Loucy (cell line): ENCODE results near the gene CTSH.
A peak's percentile ranks its signal among the peaks of the same experiment; 100 is the strongest.

ENCODE experiments used
- H2AFZ ChIP-seq: fragments of 200-600 bp; sonication (generic); 2 replicates; pipeline ENCODE4 v1.6.0; 2016; ENCODE audit warnings: antibody characterized with exemption, mild to moderate bottlenecking, low read length, moderate library complexity
- H3F3A ChIP-seq: fragments of 200-600 bp; 2 replicates; pipeline ENCODE4 v1.6.0; 2016; ENCODE audit warnings: antibody characterized with exemption, low read depth, mild to moderate bottlenecking
- H3K27me3 ChIP-seq: fragments of 200-600 bp; sonication (generic); 2 replicates; pipeline ENCODE4 v1.6.1; 2014; ENCODE audit warnings: low read length, mild to moderate bottlenecking; ENCODE audit not compliant: insufficient read depth, poor library complexity, severe bottlenecking
- H3K36me3 ChIP-seq: fragments of 200-600 bp; sonication (generic); 2 replicates; pipeline ENCODE4 v1.6.1; 2016; ENCODE audit warnings: low read length; ENCODE audit not compliant: insufficient read depth
- H3K4me1 ChIP-seq: fragments of 200-600 bp; sonication (generic); 2 replicates; pipeline ENCODE4 v1.5.1; 2014; ENCODE audit warnings: low read length, mild to moderate bottlenecking; ENCODE audit not compliant: insufficient read depth, poor library complexity, severe bottlenecking
- H3K4me2 ChIP-seq: fragments of 200-600 bp; sonication (generic); 2 replicates; pipeline ENCODE4 v1.6.0; 2014; ENCODE audit warnings: antibody characterized with exemption, low read length, low read depth, mild to moderate bottlenecking; ENCODE audit not compliant: poor library complexity, severe bottlenecking
- H3K4me3 ChIP-seq: fragments of 200-600 bp; sonication (generic); 2 replicates; pipeline ENCODE4 v1.5.1; 2014; ENCODE audit warnings: low read length, mild to moderate bottlenecking, mixed read lengths; ENCODE audit not compliant: poor library complexity, severe bottlenecking
- H3K79me2 ChIP-seq: fragments of 200-600 bp; sonication (generic); 2 replicates; pipeline ENCODE4 v1.6.1; 2014; ENCODE audit warnings: low read length; ENCODE audit not compliant: insufficient read depth
- H3K9ac ChIP-seq: fragments of 200-600 bp; sonication (generic); 2 replicates; pipeline ENCODE4 v1.6.0; 2014; ENCODE audit warnings: mild to moderate bottlenecking, low read depth, low read length, moderate library complexity; ENCODE audit not compliant: poor library complexity, severe bottlenecking
- H3K9me2 ChIP-seq: fragments of 200-600 bp; sonication (generic); replicated peaks from 2 replicates; pipeline ENCODE4 v1.6.1; 2016; ENCODE audit warnings: low read depth, low read length, mixed read lengths
- H3K9me3 ChIP-seq: fragments of 200-600 bp; sonication (generic); 2 replicates; pipeline ENCODE4 v1.6.1; 2014; ENCODE audit warnings: mild to moderate bottlenecking, antibody characterized with exemption, low read length, low read depth; ENCODE audit not compliant: insufficient read depth
- H4K20me1 ChIP-seq: fragments of 200-600 bp; sonication (generic); 2 replicates; pipeline ENCODE4 v1.6.0; 2014; ENCODE audit warnings: antibody characterized with exemption, low read length, mild to moderate bottlenecking; ENCODE audit not compliant: insufficient read depth, poor library complexity, severe bottlenecking
- EZH2phosphoT487 ChIP-seq: fragments of 200-600 bp; IDR thresholded peaks from 2 replicates; pipeline ENCODE4 v1.6.1; 2018; ENCODE audit warnings: antibody characterized with exemption, mild to moderate bottlenecking, moderate library complexity, borderline replicate concordance
- TF ChIP-seq, protein P1 (sequence below): fragments of 200-600 bp; sonication (generic); conservative IDR thresholded peaks from 2 replicates; pipeline ENCODE4 v1.5.1; 2014; ENCODE audit warnings: mild to moderate bottlenecking, antibody characterized with exemption, low read length

Gene CTSH

DNA sequence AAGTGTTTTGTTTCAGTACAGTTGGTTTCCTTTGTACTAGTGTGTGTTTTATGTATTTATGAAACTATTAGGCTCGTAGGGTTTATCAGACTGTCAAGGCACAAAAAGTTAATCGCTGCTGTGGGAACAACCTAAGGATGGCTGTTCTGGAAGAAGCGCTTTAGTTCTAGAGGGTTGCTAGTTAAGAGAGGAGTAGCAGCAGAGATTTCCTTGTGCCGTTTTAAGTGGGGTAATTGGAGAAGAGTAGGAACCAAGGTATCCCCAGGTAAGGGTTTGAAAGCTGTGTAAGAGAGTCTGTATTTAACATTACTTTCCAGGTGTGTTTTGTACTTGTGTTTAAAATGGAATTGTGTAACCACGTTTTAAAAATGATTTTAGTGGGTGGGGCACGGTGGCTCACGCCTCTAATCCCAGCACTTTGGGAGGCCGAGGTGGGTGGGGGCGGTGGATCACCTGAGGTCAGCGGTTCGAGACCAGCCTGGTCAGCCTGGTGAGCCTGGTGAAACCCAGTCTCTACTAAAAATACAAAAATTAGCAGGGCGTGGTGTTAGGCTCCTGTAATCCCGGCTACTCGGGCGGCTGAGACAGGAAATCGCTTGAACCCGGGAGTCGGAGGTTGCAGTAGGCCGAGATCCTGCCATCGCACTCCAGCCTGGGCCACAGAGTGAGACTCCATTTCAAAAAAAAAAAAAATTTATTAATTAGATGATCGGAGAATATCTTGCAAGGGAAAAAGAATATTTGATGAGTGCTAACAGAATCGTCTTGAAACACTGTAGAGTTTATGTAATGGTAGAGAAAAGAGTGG, 69.5 kb downstream of the CTSH start:
- Histone ChIP-seq H3K79me2 (peaks cover 75% of the 10 kb centered on the region), H3K4me3 (peak overlapping the region; percentile 96), H3F3A (no peaks in the 10 kb centered on the region), H3K9ac (peak overlapping the region; percentile 100), H4K20me1 (peaks cover 68% of the 10 kb centered on the region), H3K4me2 (peak overlapping the region; percentile 94), H3K9me2 (no peaks in the 10 kb centered on the region), H3K36me3 (peaks cover 5% of the 10 kb centered on the region), H3K9me3 (no peaks in the 10 kb centered on the region), H3K4me1 (peaks cover 55% of the 10 kb centered on the region), H3K27me3 (peaks cover 4% of the 10 kb centered on the region), H2AFZ (no peak overlapping the region)
- TF ChIP-seq, protein P1, sequence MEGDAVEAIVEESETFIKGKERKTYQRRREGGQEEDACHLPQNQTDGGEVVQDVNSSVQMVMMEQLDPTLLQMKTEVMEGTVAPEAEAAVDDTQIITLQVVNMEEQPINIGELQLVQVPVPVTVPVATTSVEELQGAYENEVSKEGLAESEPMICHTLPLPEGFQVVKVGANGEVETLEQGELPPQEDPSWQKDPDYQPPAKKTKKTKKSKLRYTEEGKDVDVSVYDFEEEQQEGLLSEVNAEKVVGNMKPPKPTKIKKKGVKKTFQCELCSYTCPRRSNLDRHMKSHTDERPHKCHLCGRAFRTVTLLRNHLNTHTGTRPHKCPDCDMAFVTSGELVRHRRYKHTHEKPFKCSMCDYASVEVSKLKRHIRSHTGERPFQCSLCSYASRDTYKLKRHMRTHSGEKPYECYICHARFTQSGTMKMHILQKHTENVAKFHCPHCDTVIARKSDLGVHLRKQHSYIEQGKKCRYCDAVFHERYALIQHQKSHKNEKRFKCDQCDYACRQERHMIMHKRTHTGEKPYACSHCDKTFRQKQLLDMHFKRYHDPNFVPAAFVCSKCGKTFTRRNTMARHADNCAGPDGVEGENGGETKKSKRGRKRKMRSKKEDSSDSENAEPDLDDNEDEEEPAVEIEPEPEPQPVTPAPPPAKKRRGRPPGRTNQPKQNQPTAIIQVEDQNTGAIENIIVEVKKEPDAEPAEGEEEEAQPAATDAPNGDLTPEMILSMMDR = no peak
- TF ChIP-seq EZH2phosphoT487 = no peak

DNA sequence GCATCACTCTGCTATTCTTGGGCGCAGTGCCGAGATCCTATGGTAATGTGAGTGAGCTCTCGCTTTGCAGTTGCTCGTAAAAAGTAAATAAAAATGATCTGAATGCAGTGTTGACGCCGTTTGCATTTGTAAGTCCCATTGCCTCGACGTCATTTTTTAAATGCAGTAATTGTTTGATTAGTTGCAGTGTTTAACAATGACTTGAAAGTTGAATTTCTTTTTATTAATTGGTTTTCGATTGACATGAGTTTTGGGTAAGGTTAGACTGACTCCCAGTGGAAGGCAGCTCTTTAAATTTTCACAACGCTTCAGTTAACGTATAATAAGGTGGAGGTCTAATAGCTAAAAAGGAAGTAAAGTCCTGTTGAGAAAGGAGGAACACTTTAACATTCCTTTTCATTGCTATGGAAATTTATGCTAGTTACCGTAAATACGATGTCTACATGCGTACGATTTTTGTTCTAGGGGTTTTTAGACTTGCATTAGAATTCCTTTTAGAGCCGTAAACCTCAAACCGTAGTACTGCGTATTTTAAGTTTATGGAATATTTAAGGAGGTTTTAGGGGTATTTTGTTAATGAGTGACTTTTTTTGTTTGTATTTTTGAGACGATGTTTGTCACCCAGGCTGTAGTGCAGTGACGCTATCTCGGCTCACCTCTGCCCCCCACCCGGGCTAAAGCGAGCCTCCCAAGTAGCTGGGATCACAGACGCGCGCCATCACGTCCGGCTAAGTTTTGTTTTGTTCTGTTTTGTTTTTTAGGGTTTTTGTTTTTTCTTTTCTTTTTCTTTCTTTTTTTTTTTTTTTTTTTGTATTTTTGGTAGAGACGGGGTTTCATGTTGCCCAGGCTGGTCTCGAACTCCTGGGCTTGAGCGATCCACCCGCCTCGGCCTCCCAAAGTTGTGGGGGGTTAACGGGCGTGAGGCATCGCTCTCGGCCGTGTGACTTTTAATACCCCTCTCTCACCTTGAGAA, 70.8 kb downstream of the CTSH start:
- Histone ChIP-seq H3F3A (no peaks in the 10 kb centered on the region), H3K4me3 (peak overlapping the region; percentile 96), H3K4me1 (peaks cover 42% of the 10 kb centered on the region), H3K79me2 (peaks cover 62% of the 10 kb centered on the region), H3K9me3 (no peaks in the 10 kb centered on the region), H2AFZ (no peak overlapping the region), H3K4me2 (peak overlapping the region; percentile 94), H3K9ac (peak overlapping the region; percentile 100), H4K20me1 (peaks cover 55% of the 10 kb centered on the region), H3K36me3 (no peaks in the 10 kb centered on the region), H3K27me3 (peaks cover 4% of the 10 kb centered on the region), H3K9me2 (no peaks in the 10 kb centered on the region)
- TF ChIP-seq, protein P1 = peak; percentile 2; the same call in 1 of the 2 replicates
- TF ChIP-seq EZH2phosphoT487 = no peak

GRCh38 chr15:78872972-78873792, 71.7 kb downstream of the CTSH start:
- H3K9ac ChIP-seq = peak overlapping the region; percentile 100
- peaks cover 34% of the 10 kb centered on the region for H3K4me1 ChIP-seq
- no peaks in the 10 kb centered on the region for H3K36me3 ChIP-seq
- peaks cover 53% of the 10 kb centered on the region for H3K79me2 ChIP-seq
- no peaks in the 10 kb centered on the region for H3K9me2 ChIP-seq
- peaks cover 4% of the 10 kb centered on the region for H3K27me3 ChIP-seq
- H2AFZ ChIP-seq = peak overlapping the region; percentile 78
- H4K20me1 ChIP-seq = peaks cover 46% of the 10 kb centered on the region
- H3F3A ChIP-seq = no peaks in the 10 kb centered on the region
- TF ChIP-seq, protein P1 = peak; percentile 62
- no peak for TF ChIP-seq EZH2phosphoT487
- peak overlapping the region; percentile 94 for H3K4me2 ChIP-seq
- peak overlapping the region; percentile 96 for H3K4me3 ChIP-seq
- no peaks in the 10 kb centered on the region for H3K9me3 ChIP-seq
